GM23338 (cell line): ENCODE data around the gene TNNI3K. TPM values are rescaled to one million over a fixed set of nuclear protein-coding genes. Genes with fewer than 3 reads are reported as not detected.

ENCODE experiments used
- ATAC-seq: fragments of 200-7000 bp; cut with Tn5 transposase; 3 replicates; pipeline ENCODE4 v1.9.1; 2020
- DNase-seq: peaks from one replicate; pipeline ENCODE4 v3.0.0-alpha.2; 2015; ENCODE audit warnings: low spot score
- H2AFZ ChIP-seq: fragments of 200-600 bp; sonication (generic); 2 replicates; pipeline ENCODE4 v1.8.0; 2016; ENCODE audit warnings: antibody characterized with exemption, mild to moderate bottlenecking, moderate library complexity
- H3F3A ChIP-seq: fragments of 200-600 bp; sonication (generic); replicated peaks from 2 replicates; pipeline ENCODE4 v1.8.0; 2017; ENCODE audit warnings: antibody characterized with exemption, mixed run types, low read depth
- H3K27ac ChIP-seq: fragments of 200-600 bp; sonication (generic); 2 replicates; pipeline ENCODE4 v1.6.1; 2016; ENCODE audit warnings: low read depth
- H3K27me3 ChIP-seq: fragments of 200-600 bp; sonication (generic); 2 replicates; pipeline ENCODE4 v1.8.0; 2016; ENCODE audit warnings: mild to moderate bottlenecking, mixed run types, moderate library complexity; ENCODE audit not compliant: insufficient read depth
- H3K36me3 ChIP-seq: fragments of 200-600 bp; sonication (generic); 2 replicates; pipeline ENCODE4 v1.8.0; 2016; ENCODE audit warnings: mild to moderate bottlenecking; ENCODE audit not compliant: insufficient read depth
- H3K4me1 ChIP-seq: fragments of 200-600 bp; sonication (generic); 2 replicates; pipeline ENCODE4 v1.8.0; 2016; ENCODE audit warnings: mild to moderate bottlenecking, moderate library complexity; ENCODE audit not compliant: insufficient read depth
- H3K4me2 ChIP-seq: fragments of 200-600 bp; sonication (generic); 2 replicates; pipeline ENCODE4 v1.7.1; 2017; ENCODE audit warnings: mixed run types
- H3K4me3 ChIP-seq: fragments of 200-600 bp; sonication (generic); 2 replicates; pipeline ENCODE4 v1.6.1; 2016; ENCODE audit warnings: mixed run types
- H3K79me2 ChIP-seq: fragments of 200-600 bp; sonication (generic); replicated peaks from 2 replicates; pipeline ENCODE4 v1.8.0; 2017; ENCODE audit warnings: mild to moderate bottlenecking; ENCODE audit not compliant: insufficient read depth
- H3K9me2 ChIP-seq: fragments of 200-600 bp; sonication (generic); 2 replicates; pipeline ENCODE4 v1.8.0; 2017; ENCODE audit not compliant: insufficient read depth
- H4K20me1 ChIP-seq: fragments of 200-600 bp; sonication (generic); replicated peaks from 2 replicates; pipeline ENCODE4 v1.8.0; 2017; ENCODE audit warnings: mild to moderate bottlenecking; ENCODE audit not compliant: insufficient read depth
- H3K27ac Mint-ChIP-seq: 2 replicates; pipeline ENCODE4 v1.8.0; 2020; ENCODE audit warnings: inconsistent platforms, mild to moderate bottlenecking, moderate library complexity, mixed read lengths
- H3K27me3 Mint-ChIP-seq: 3 replicates; pipeline ENCODE4 v1.8.0; 2022; ENCODE audit warnings: low read depth, mild to moderate bottlenecking, moderate library complexity, mixed read lengths, inconsistent platforms; ENCODE audit not compliant: insufficient read depth, poor library complexity
- H3K36me3 Mint-ChIP-seq: 3 replicates; pipeline ENCODE4 v1.8.0; 2021; ENCODE audit warnings: low read depth, mild to moderate bottlenecking, inconsistent platforms, moderate library complexity, mixed read lengths
- H3K4me1 Mint-ChIP-seq: 3 replicates; pipeline ENCODE4 v1.8.0; 2020; ENCODE audit warnings: mild to moderate bottlenecking, inconsistent platforms, mixed read lengths
- H3K4me3 Mint-ChIP-seq: 3 replicates; pipeline ENCODE4 v1.8.0; 2021; ENCODE audit warnings: moderate library complexity, mild to moderate bottlenecking, inconsistent platforms, mixed read lengths
- H3K9me3 Mint-ChIP-seq: 3 replicates; pipeline ENCODE4 v1.8.0; 2020; ENCODE audit warnings: moderate library complexity, mild to moderate bottlenecking, inconsistent platforms, mixed read lengths
- CREB1 ChIP-seq: fragments of 250-450 bp; sonication (Bioruptor Pico); IDR thresholded peaks from 2 replicates; pipeline ENCODE4 v1.5.0; 2020; ENCODE audit warnings: low read depth, mild to moderate bottlenecking, moderate library complexity
- EZH2 ChIP-seq: fragments of 200-600 bp; sonication (generic); IDR thresholded peaks from one replicate; pipeline ENCODE4 v1.8.0; 2017; ENCODE audit warnings: antibody characterized with exemption, mild to moderate bottlenecking, low read depth; ENCODE audit not compliant: unreplicated experiment
- EZH2phosphoT487 ChIP-seq: fragments of 200-600 bp; sonication (generic); IDR thresholded peaks from one replicate; pipeline ENCODE4 v1.8.1; 2018; ENCODE audit warnings: antibody characterized with exemption; ENCODE audit not compliant: unreplicated experiment
- JUNB ChIP-seq: IDR thresholded peaks from one replicate; pipeline ENCODE4 v1.6.1; 2016; ENCODE audit warnings: antibody characterized with exemption; ENCODE audit not compliant: unreplicated experiment
- NANOG ChIP-seq: IDR thresholded peaks from 2 replicates; pipeline ENCODE4 v1.6.1; 2016; ENCODE audit warnings: antibody characterized with exemption, borderline replicate concordance
- POLR2AphosphoS5 ChIP-seq: IDR thresholded peaks from 2 replicates; pipeline ENCODE4 v1.6.1; 2016; ENCODE audit warnings: antibody characterized with exemption, low read depth
- STAT1 ChIP-seq: IDR thresholded peaks from one replicate; pipeline ENCODE4 v1.6.1; 2016; ENCODE audit warnings: antibody characterized with exemption; ENCODE audit not compliant: unreplicated experiment
- ZNF114 ChIP-seq: fragments of 250-450 bp; sonication (Bioruptor Pico); IDR thresholded peaks from 2 replicates; pipeline ENCODE4 v1.5.0; 2020; ENCODE audit warnings: mild to moderate bottlenecking, moderate library complexity
- ZNF331 ChIP-seq: fragments of 250-450 bp; sonication (Bioruptor Pico); IDR thresholded peaks from 2 replicates; pipeline ENCODE4 v1.5.0; 2020; ENCODE audit warnings: low read depth, mild to moderate bottlenecking, moderate library complexity
- polyA plus RNA-seq: library from polyadenylated mRNA; unstranded; fragments of >200 nt; fragmentation: Nextera tagmentation; extraction: Ambion mirVana; gene quantifications from 2 replicates; pipeline ENCODE4 v1.2.1, GENCODE V29; 2016
- total RNA-seq: library from RNA; depleted of rRNA; stranded (reverse); fragments of >200 nt; shearing (Covaris generic); gene quantifications from 2 replicates; pipeline ENCODE4 v1.2.3, GENCODE V29; 2014
- TF ChIP-seq, protein P1 (sequence below): IDR thresholded peaks from one replicate; pipeline ENCODE4 v1.6.1; 2018; ENCODE audit warnings: antibody characterized with exemption; ENCODE audit not compliant: unreplicated experiment
- TF ChIP-seq, protein P2 (sequence below): fragments of 250-450 bp; sonication (Bioruptor Pico); IDR thresholded peaks from 2 replicates; pipeline ENCODE4 v1.5.0; 2020; ENCODE audit warnings: mild to moderate bottlenecking, moderate library complexity
- TF ChIP-seq, protein P3 (sequence below), 2 experiments: fragments of 200-600 bp in 1 of 2; sonication (generic) in 1 of 2; conservative IDR thresholded peaks; 2 replicates each; pipeline versions ENCODE4 v1.5.1 to v1.6.1; 2016 to 2017; ENCODE audit warnings: antibody characterized with exemption in 2 of 2, low read depth in 2 of 2, mild to moderate bottlenecking in 2 of 2, moderate library complexity in 1 of 2
- TF ChIP-seq, protein P4 (sequence below): IDR thresholded peaks from 2 replicates; pipeline ENCODE4 v1.6.1; 2016; ENCODE audit warnings: antibody characterized with exemption

Gene TNNI3K
- total and polyA plus RNA-seq, 2 experiments from 2014 or later = not detected

DNA sequence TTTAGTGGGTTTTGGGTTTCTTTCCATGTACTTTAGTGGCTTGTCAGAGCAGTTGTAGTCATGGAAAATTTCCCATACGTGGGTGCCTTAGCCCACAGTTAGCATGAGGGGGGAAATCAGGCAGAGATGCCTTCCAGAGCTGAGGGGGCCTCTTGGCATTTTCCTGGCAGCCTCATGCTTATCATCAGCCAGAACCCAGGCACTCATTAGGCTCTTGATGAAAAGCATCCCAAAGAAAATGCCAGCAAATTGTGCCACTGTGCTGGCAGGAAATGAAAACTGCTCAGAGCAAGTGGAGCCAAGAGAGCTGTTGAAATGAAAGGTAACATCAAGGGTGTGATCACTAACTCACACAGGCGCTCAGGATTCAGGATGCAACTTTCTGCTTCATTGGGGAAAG lies 128.0 kb downstream of the TNNI3K start:
- Histone ChIP-seq H3K9me2 (no peaks in the 10 kb centered on the region), H3F3A (no peaks in the 10 kb centered on the region), H3K27me3 (no peaks in the 10 kb centered on the region), H3K4me1 (peaks cover 20% of the 10 kb centered on the region; the same call in 1 of the 2 replicates), H3K79me2 (no peaks in the 10 kb centered on the region), H4K20me1 (no peaks in the 10 kb centered on the region), H3K4me2 (no peak overlapping the region), H3K27ac (no peak overlapping the region), H3K4me3 (no peak overlapping the region), H2AFZ (no peak overlapping the region; the same call in 1 of the 2 replicates), H3K36me3 (no peaks in the 10 kb centered on the region)
- H3K4me3 Mint-ChIP-seq = no peak overlapping the region
- H3K9me3 Mint-ChIP-seq = no peaks in the 10 kb centered on the region
- H3K27me3 Mint-ChIP-seq = peaks cover 2% of the 10 kb centered on the region
- H3K36me3 Mint-ChIP-seq = no peaks in the 10 kb centered on the region
- ATAC-seq (no peak), DNase-seq (no peak)
- H3K27ac Mint-ChIP-seq = no peak overlapping the region
- TF ChIP-seq, protein P1, sequence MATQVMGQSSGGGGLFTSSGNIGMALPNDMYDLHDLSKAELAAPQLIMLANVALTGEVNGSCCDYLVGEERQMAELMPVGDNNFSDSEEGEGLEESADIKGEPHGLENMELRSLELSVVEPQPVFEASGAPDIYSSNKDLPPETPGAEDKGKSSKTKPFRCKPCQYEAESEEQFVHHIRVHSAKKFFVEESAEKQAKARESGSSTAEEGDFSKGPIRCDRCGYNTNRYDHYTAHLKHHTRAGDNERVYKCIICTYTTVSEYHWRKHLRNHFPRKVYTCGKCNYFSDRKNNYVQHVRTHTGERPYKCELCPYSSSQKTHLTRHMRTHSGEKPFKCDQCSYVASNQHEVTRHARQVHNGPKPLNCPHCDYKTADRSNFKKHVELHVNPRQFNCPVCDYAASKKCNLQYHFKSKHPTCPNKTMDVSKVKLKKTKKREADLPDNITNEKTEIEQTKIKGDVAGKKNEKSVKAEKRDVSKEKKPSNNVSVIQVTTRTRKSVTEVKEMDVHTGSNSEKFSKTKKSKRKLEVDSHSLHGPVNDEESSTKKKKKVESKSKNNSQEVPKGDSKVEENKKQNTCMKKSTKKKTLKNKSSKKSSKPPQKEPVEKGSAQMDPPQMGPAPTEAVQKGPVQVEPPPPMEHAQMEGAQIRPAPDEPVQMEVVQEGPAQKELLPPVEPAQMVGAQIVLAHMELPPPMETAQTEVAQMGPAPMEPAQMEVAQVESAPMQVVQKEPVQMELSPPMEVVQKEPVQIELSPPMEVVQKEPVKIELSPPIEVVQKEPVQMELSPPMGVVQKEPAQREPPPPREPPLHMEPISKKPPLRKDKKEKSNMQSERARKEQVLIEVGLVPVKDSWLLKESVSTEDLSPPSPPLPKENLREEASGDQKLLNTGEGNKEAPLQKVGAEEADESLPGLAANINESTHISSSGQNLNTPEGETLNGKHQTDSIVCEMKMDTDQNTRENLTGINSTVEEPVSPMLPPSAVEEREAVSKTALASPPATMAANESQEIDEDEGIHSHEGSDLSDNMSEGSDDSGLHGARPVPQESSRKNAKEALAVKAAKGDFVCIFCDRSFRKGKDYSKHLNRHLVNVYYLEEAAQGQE = no peak
- TF ChIP-seq EZH2phosphoT487 (no peak), JUNB (no peak), STAT1 (no peak), ZNF331 (no peak), NANOG (no peak), ZNF114 (CRISPR knock-in tag) (no peak), EZH2 (no peak), POLR2AphosphoS5 (no peak), CREB1 (CRISPR knock-in tag) (no peak)
- TF ChIP-seq, protein P2, sequence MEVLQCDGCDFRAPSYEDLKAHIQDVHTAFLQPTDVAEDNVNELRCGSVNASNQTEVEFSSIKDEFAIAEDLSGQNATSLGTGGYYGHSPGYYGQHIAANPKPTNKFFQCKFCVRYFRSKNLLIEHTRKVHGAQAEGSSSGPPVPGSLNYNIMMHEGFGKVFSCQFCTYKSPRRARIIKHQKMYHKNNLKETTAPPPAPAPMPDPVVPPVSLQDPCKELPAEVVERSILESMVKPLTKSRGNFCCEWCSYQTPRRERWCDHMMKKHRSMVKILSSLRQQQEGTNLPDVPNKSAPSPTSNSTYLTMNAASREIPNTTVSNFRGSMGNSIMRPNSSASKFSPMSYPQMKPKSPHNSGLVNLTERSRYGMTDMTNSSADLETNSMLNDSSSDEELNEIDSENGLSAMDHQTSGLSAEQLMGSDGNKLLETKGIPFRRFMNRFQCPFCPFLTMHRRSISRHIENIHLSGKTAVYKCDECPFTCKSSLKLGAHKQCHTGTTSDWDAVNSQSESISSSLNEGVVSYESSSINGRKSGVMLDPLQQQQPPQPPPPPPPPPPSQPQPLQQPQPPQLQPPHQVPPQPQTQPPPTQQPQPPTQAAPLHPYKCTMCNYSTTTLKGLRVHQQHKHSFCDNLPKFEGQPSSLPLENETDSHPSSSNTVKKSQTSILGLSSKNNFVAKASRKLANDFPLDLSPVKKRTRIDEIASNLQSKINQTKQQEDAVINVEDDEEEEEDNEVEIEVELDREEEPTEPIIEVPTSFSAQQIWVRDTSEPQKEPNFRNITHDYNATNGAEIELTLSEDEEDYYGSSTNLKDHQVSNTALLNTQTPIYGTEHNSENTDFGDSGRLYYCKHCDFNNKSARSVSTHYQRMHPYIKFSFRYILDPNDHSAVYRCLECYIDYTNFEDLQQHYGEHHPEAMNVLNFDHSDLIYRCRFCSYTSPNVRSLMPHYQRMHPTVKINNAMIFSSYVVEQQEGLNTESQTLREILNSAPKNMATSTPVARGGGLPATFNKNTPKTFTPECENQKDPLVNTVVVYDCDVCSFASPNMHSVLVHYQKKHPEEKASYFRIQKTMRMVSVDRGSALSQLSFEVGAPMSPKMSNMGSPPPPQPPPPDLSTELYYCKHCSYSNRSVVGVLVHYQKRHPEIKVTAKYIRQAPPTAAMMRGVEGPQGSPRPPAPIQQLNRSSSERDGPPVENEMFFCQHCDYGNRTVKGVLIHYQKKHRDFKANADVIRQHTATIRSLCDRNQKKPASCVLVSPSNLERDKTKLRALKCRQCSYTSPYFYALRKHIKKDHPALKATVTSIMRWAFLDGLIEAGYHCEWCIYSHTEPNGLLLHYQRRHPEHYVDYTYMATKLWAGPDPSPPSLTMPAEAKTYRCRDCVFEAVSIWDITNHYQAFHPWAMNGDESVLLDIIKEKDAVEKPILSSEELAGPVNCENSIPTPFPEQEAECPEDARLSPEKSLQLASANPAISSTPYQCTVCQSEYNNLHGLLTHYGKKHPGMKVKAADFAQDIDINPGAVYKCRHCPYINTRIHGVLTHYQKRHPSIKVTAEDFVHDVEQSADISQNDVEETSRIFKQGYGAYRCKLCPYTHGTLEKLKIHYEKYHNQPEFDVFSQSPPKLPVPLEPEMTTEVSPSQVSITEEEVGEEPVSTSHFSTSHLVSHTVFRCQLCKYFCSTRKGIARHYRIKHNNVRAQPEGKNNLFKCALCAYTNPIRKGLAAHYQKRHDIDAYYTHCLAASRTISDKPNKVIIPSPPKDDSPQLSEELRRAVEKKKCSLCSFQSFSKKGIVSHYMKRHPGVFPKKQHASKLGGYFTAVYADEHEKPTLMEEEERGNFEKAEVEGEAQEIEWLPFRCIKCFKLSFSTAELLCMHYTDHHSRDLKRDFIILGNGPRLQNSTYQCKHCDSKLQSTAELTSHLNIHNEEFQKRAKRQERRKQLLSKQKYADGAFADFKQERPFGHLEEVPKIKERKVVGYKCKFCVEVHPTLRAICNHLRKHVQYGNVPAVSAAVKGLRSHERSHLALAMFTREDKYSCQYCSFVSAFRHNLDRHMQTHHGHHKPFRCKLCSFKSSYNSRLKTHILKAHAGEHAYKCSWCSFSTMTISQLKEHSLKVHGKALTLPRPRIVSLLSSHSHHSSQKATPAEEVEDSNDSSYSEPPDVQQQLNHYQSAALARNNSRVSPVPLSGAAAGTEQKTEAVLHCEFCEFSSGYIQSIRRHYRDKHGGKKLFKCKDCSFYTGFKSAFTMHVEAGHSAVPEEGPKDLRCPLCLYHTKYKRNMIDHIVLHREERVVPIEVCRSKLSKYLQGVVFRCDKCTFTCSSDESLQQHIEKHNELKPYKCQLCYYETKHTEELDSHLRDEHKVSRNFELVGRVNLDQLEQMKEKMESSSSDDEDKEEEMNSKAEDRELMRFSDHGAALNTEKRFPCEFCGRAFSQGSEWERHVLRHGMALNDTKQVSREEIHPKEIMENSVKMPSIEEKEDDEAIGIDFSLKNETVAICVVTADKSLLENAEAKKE = no peak
- TF ChIP-seq, protein P3, sequence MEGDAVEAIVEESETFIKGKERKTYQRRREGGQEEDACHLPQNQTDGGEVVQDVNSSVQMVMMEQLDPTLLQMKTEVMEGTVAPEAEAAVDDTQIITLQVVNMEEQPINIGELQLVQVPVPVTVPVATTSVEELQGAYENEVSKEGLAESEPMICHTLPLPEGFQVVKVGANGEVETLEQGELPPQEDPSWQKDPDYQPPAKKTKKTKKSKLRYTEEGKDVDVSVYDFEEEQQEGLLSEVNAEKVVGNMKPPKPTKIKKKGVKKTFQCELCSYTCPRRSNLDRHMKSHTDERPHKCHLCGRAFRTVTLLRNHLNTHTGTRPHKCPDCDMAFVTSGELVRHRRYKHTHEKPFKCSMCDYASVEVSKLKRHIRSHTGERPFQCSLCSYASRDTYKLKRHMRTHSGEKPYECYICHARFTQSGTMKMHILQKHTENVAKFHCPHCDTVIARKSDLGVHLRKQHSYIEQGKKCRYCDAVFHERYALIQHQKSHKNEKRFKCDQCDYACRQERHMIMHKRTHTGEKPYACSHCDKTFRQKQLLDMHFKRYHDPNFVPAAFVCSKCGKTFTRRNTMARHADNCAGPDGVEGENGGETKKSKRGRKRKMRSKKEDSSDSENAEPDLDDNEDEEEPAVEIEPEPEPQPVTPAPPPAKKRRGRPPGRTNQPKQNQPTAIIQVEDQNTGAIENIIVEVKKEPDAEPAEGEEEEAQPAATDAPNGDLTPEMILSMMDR (conservative IDR thresholded peaks at IDR 0.05; ENCODE audit: low read depth in 2 of 2) = no peak
- TF ChIP-seq, protein P4, sequence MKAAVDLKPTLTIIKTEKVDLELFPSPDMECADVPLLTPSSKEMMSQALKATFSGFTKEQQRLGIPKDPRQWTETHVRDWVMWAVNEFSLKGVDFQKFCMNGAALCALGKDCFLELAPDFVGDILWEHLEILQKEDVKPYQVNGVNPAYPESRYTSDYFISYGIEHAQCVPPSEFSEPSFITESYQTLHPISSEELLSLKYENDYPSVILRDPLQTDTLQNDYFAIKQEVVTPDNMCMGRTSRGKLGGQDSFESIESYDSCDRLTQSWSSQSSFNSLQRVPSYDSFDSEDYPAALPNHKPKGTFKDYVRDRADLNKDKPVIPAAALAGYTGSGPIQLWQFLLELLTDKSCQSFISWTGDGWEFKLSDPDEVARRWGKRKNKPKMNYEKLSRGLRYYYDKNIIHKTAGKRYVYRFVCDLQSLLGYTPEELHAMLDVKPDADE = no peak
- H3K4me1 Mint-ChIP-seq = no peaks in the 10 kb centered on the region; the same call in 2 of the 3 replicates
